HG03039 (cell line): ENCODE data around the gene IAH1.
A peak's percentile ranks its signal among the peaks of the same experiment; 100 is the strongest.
"Not testable (repeated sequence)": the region's sequence is repeated elsewhere in the genome, so short reads cannot be mapped to it uniquely, and the experiment has no call there.

Source experiments
- ATAC-seq: cut with Tn5 transposase; IDR thresholded peaks from one replicate; pipeline ENCODE4 v1.9.1; 2021; ENCODE audit warnings: mild to moderate bottlenecking, moderate library complexity; ENCODE audit not compliant: unreplicated experiment

Gene IAH1

DNA sequence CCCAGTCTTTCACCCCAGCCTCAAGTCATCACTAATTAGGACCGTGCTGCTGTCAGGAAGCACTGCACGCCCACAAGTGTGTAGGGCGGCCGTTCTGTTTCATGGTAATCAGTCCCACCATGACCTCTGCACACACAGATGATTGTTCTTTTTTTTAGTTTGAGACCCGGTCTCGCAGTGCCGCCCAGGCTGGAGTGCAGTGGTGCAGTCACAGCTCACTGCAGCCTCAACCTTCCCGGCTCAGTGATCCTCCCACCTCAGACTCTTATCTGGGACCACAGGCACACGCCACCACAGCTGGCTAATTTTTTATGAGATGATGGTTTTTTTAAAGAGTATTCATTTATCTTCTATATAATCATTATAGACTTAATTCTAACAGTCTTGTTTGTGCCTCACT, 1.8 kb upstream of the IAH1 start:
- no peak for ATAC-seq

DNA sequence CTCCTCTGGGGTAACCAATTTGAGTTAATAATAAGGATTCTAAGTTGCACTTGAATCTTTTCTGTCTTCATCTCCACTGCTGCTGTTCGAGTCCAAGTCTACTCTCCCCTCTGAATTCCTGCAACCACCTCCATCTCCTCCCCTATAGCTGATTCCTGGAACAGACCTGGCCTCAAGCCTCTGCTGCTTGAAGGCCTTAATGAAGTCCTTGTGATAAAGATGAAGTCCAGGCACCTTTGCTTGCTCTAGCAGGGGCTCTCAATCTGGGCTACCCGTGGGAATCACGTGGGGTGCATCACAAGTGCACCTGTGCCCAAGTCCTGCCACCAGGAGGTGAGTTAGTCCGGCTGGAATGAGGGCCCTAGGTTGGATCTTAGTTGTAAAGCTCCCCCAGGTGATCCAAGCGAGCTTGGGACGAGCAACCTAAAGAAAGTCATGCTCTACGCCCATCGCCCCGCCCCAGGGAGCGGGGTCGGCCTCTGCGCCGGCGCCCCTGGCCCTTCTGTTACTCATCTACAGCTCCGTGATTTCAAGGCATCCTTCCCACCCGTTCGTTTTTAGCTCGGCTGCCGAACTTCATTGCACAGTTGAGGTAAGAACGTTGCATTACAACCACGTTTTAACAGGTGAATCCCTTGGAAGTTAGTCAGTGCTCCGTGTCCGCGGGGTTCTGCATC, 905 bp upstream of the IAH1 start:
- ATAC-seq = no peak

DNA sequence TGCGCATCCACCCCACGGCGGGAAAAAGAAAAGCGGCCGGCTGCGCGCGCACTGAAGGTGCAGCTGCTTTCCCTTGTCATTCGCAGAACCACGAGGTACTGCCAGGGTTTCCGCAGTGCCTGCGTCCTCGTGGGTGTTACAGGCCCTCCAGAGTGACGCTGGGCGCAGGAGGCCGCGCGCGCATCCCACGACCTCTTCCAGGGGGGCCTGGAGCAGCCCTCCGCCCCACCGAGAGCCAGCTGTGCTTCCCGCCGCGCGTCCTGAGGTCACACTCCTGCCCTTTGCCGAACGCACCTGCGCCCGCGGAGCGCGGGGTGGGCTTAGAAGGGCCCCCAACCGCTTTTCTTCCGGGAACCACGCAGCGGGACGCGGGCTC, 378 bp upstream of the IAH1 start:
- peak; percentile 7 for ATAC-seq

DNA sequence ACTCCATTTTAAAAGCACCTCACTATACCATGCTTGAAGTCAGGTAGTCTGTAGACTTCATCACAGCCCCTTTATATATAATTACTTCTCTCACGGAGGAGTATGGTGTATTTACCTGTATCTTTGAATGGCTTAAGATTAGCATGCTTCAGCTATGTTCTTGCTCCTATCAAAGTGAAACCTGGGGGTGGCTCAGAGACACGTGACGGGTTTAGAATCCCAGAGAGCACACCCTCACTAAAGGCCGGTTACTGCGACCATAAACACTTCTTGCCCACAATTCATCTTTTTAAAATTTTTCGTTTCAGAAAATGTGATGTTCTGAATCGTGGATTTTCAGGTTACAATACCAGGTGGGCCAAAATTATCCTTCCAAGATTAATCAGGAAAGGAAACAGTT, 3.6 kb downstream of the IAH1 start:
- no peak for ATAC-seq

GRCh38 chr2:9478526-9478925, 4.2 kb downstream of the IAH1 start:
- no peak for ATAC-seq

DNA sequence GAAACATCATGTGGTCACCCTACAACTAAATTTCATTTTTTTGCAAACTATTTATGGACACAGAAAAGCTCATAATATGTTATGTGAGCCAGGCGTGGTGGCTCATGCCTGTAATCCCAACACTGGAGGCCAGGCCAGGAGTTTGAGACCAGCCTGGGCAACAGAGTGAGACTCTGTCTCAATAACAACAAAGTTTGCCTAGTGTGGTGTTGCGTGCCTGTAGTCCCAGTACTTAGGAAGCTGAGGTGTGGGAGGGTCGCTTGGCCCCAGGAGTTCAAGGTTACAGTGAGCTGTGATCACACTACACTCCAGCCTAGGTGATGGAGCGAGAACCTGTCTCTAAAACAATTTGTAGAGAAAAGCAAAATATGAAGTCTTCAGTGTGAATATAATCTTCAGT, 5.8 kb downstream of the IAH1 start:
- ATAC-seq = no peak

GRCh38 chr2:9483107-9483506, 8.8 kb downstream of the IAH1 start:
- no peak for ATAC-seq

- ATAC-seq = no peak
Observed at GRCh38 chr2:9484533-9484932, 10.2 kb downstream of the IAH1 start.

DNA sequence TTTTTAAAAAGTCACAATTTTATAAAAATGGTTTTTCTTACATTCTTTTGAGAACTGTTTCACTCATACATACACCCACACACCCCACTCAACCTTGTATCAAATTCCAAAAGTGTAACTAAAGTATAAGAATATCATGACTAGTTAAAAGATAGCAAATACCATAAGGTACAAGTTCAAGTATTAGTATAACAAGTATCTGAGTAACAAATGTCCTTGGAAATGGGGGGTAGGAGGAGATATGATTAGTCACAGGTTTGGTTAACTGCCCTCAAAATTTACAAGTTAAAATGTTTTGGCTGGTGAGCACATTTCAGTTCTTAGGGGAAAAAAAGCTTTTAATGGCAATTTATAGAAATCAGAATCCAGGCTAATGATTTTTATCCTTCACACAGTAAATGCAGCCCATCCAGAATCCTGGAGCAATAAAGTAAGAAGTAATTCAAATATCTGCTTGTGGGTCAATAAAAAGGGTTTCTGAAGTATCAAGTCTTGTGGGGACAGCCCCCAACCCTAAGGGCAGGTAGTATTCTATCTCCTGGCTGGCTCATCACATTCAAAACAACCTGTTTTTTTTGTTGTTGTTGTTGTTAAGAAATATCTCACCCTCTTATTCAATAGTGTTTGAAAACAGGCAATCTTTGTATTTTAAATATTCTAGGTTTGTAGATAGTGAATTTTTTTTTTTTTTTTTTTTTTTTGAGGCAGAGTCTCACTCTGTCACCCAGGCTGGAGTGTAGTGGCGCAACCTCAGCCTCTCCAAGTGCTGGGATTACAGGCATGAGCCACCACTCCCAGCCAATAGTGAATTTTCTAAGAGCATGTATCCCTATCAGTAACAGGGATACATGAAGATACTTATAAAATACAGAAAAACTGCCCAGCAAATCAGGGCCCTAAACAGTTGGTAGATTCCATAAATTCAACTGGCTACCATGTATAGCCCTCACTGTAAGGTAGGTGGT, 14.5 kb downstream of the IAH1 start:
- ATAC-seq = no peak

DNA sequence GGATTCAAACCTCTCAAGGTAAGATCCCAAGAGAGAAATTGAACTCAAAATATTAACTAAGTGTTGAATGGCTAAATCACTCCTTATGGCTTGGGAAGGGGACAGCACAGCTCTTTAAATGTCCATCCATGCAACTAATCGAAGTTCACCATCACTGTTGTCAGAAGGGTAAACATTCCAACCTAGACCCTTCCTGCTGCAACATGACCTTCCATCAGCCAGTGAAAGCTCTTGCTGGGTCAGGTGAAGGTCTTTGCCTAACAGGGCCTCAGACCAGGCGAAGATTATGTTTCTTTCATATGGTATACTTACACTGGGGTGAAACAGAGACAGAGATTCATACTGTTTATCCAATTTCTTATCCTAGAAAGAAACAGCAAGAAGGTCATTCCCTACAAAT, 16.4 kb downstream of the IAH1 start:
- no peak for ATAC-seq

DNA sequence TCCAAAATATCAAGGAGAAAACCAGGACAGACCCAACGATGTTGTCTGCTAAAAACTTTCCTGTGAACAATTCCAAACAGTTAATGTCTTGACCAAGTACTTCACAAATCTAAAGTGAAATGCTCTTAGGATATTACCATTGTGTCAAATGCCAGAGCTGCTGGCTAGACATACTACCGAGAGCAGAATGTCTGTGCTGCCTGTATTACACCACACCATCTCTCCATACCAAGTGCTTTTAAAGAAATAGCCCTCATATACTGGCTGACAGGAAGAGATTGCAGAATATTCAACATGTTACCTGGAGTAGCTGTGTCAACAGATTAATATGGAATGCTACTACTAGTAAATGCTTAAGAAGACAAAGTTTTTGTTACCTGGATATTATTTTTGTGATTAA, 18.6 kb downstream of the IAH1 start:
- no peak for ATAC-seq

GRCh38 chr2:9493478-9493877, 19.1 kb downstream of the IAH1 start:
- no peak for ATAC-seq

GRCh38 chr2:9494081-9494480, 19.7 kb downstream of the IAH1 start:
- no peak for ATAC-seq

GRCh38 chr2:9497017-9497416, 22.7 kb downstream of the IAH1 start:
- no peak for ATAC-seq

DNA sequence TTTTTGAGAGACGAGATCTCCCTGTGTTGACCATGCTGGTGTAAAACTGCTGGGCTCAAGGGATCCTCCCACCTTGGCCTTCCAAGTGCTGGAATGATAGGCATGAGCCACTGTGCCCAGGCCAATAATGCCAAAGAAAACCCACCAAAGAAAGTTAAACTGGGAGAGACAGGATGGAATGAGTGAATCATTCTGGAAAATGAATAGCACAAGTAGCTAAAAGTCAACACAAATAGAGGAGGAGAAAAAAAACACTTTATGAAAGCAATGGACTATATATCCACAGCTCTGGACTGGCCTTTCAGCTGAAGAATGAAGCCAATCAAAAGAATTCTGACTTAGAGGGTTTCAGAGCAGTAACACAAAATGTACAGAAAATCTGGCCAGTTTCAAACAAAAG, 23.9 kb downstream of the IAH1 start:
- no peak for ATAC-seq

DNA sequence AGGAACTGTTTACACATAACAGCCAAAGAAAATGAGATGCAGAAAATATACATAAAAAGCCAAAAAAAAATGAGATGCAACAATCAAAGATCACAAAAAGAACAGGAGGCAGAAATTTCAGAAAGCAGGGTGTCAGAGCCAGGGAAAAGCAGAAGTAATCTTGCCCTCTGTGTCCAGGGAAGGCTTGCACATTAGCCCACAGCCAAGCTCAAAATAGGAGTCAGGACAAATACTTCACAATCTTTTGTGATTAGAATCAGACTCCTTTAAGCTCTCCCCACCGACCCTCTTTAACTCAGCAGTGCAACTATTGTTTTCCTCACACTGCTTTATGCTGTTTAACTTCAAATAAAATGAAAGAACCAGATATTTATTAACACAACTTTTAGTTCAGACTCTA, 34.6 kb downstream of the IAH1 start:
- ATAC-seq = no peak

- not testable (repeated sequence) for ATAC-seq
Observed at GRCh38 chr2:9513946-9514345, 39.6 kb downstream of the IAH1 start.

DNA sequence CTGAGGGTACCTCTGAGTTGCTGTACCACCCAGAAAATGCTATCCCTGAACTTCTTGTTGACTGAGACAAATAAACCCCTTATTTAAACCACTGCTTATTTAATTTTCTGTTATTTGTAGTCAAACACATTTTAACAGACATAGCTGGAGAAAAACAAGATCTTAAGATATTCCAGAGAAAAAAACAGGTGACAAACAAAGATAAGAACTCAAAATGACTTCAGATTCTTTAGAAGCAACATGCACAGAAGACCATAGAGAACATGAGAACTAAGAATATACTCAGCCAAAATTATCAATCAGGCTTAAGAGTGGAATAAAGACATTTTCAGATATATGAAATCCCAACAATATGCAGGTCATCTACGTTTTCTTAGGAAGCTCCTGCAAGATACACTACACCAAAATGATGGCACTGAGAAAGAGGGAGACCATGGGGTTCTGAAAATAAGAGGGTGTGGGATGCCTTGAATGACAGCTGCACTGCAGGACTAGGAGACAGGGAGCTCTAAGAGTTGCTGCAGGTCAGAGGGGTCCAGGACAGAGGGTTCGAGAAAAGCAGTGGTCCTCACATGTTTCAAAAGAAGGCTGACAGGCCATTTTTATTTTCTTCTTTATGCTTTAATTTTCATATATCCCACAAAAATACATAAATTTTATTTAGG, 42.9 kb downstream of the IAH1 start:
- no peak for ATAC-seq

DNA sequence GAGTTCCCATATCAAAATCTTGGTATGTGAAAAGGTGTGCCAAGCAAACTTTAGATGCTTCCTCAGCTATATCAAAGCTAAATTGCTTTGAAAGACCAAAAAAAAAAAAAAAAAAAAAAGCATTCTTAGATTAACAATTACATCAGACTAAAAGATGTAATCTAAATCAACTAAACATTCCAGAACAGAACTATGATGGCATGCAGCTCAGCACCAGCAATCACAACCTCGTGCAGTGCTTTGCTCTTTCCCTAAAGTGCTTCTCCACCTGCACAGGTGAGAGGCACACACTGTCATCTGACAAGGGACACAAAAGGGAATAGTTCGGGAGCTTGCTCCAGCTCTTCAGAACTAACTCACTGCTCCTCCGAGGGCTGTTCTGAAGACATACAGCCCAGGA, 43.8 kb downstream of the IAH1 start:
- ATAC-seq = no peak

- no peak for ATAC-seq
Observed at GRCh38 chr2:9518780-9519179, 44.4 kb downstream of the IAH1 start.

DNA sequence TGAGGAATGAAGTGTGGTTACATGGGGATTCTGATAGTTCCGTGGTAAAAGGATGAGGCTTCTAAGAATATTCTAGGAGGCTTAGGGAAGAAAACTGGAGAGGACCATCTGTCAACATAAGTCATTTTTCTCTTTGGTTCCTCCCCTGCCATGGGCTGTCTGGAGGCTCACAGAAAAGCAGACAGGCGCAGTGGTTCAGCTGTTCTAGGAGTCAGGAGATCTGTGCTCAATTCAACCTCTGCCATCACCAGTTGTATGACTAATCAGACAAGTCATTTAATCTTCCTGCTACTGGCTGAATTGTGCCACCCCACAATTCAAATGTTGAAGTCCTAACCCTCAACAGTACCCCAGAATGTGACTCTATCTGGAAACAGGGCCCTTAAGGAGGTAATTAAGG, 44.9 kb downstream of the IAH1 start:
- no peak for ATAC-seq

DNA sequence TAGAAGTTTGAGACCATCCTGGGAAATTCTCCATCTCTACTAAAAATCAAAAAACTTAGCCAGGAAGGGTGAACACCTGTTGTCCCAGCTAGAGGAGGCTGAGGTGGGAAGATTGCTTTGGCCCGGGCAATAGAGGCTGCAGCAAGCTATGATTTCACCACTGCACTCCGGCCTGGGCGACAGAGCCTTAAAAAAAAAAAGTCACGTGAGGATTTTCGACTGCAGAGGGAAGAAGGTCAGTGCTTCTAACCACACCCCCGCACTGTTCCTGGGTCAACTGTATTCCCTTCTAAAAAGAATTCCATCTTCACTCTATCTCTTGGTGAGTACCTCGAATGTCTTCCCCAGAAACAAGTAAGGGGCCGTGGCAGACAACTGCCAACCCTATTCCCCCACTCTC, 49.9 kb downstream of the IAH1 start:
- no peak for ATAC-seq
